GM21825 (cell line): ENCODE data around the gene ACOX2.
"Not testable (repeated sequence)": the region's sequence is repeated elsewhere in the genome, so short reads cannot be mapped to it uniquely, and the experiment has no call there.

Source experiments
- ATAC-seq: cut with Tn5 transposase; IDR thresholded peaks from one replicate; pipeline ENCODE4 v1.9.1; 2021; ENCODE audit warnings: mild to moderate bottlenecking, moderate library complexity; ENCODE audit not compliant: unreplicated experiment

ACOX2 gene

GRCh38 chr3:58535531-58536500 lies 1.2 kb downstream of the ACOX2 start:
- ATAC-seq: no peak

- ATAC-seq: no peak
These were observed 2.1 kb downstream of the ACOX2 start for GRCh38 chr3:58534592-58535494.

GRCh38 chr3:58532794-58533220 lies 4.2 kb downstream of the ACOX2 start:
- ATAC-seq: peak; percentile 92

GRCh38 chr3:58531956-58532355 lies 5.0 kb downstream of the ACOX2 start:
- no peak for ATAC-seq

GRCh38 chr3:58531555-58531954 lies 5.4 kb downstream of the ACOX2 start:
- no peak for ATAC-seq

- no peak for ATAC-seq
These were observed 6.6 kb downstream of the ACOX2 start for GRCh38 chr3:58530354-58530865.

GRCh38 chr3:58529516-58530353 lies 7.3 kb downstream of the ACOX2 start:
- no peak for ATAC-seq

GRCh38 chr3:58528629-58529028 lies 8.4 kb downstream of the ACOX2 start:
- no peak for ATAC-seq

GRCh38 chr3:58527440-58527839 lies 9.6 kb downstream of the ACOX2 start:
- ATAC-seq: not testable (repeated sequence)

GRCh38 chr3:58526515-58526957 lies 10.5 kb downstream of the ACOX2 start:
- no peak for ATAC-seq

- ATAC-seq: no peak
These were observed 12.6 kb downstream of the ACOX2 start for GRCh38 chr3:58524326-58524888.

- ATAC-seq: no peak
These were observed 14.1 kb downstream of the ACOX2 start for GRCh38 chr3:58522759-58523425.

- no peak for ATAC-seq
These were observed 14.9 kb downstream of the ACOX2 start for GRCh38 chr3:58521917-58522631.

GRCh38 chr3:58521336-58521670 lies 15.7 kb downstream of the ACOX2 start:
- ATAC-seq: no peak

- no peak for ATAC-seq
These were observed 16.3 kb downstream of the ACOX2 start for GRCh38 chr3:58520403-58521335.

GRCh38 chr3:58519668-58520402 lies 17.2 kb downstream of the ACOX2 start:
- ATAC-seq: no peak

GRCh38 chr3:58518291-58518789 lies 18.6 kb downstream of the ACOX2 start:
- ATAC-seq: no peak
